ENCODE data around the gene C1orf159. TPM values are rescaled to one million over a fixed set of nuclear protein-coding genes. Genes with fewer than 3 reads are reported as not detected.

C1orf159 gene
- total RNA-seq, 2 experiments from 2014 or later, result 11.1 to 11.3 TPM

DNA sequence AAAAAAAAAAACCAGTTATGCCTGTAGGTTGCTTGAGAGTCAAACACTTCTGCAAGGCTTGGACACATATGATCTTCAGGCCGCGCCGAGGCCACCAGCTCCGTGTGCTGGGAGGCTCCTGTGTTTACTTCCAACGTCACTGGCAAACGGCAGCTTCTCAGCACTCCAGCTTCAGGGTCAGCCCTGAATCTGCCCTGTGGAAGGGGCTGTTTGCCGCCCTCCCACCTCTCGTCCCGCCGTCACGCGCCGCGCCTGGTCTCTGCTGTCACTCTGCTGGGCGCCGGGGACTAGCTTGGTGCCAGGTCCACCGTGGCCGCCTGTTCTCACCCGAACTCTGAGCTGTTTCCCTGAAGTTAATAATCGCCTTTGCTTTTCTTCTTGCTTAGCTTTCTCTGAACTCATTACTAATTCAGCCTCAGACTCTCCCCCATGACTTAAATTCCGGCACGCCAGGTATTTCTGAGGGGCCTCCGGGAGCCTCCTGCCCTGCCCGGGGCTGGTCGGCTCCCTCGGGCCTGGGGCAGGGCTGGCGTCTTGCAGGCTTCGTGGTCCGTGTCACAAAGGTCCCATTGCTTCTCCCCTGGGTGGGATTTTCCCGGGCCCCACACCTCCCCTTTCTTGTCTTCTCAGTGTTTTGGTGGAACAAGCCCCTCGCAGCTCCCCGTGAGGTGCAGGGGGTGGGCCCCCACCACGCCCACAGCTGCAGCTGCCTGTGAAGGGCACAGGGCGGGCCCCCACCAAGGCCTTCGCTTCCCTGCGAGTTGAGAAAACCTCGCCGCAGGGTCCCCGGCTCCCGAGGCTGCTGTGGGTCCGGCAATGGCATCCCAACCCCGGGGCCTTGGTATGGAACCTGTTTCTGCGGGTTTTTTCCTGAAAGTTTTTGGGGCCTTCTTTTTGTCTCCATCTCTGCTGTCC, 14.6 kb upstream of the C1orf159 start:
- H3K27ac ChIP-seq (ENCODE audit: low read depth in 1 of 2, low read length in 2 of 2), result no peak overlapping the region
- Mint-ChIP-seq H3K36me3 (ENCODE audit: low read depth) (no peaks in the 10 kb centered on the region), H3K9me3 (no peaks in the 10 kb centered on the region), H3K4me3 (no peak overlapping the region), H3K27ac (no peak overlapping the region), H3K4me1 (ENCODE audit: low read depth) (no peaks in the 10 kb centered on the region), H3K27me3 (no peaks in the 10 kb centered on the region)
- no peak overlapping the region for H3K4me3 ChIP-seq (ENCODE audit: low read length)
- intact Hi-C loops (cut with DNase I, micrococcal nuclease), result no loop called here
- ChIA-PET CTCF (no interaction called here), POLR2A (no interaction called here)
- H3K9me3 ChIP-seq (ENCODE audit: control insufficient read depth in 1 of 2, insufficient read depth in 1 of 2, low read length in 2 of 2), result peaks cover 0 to 5% of the 10 kb centered on the region in 2 experiments
- TF ChIP-seq, protein P1, sequence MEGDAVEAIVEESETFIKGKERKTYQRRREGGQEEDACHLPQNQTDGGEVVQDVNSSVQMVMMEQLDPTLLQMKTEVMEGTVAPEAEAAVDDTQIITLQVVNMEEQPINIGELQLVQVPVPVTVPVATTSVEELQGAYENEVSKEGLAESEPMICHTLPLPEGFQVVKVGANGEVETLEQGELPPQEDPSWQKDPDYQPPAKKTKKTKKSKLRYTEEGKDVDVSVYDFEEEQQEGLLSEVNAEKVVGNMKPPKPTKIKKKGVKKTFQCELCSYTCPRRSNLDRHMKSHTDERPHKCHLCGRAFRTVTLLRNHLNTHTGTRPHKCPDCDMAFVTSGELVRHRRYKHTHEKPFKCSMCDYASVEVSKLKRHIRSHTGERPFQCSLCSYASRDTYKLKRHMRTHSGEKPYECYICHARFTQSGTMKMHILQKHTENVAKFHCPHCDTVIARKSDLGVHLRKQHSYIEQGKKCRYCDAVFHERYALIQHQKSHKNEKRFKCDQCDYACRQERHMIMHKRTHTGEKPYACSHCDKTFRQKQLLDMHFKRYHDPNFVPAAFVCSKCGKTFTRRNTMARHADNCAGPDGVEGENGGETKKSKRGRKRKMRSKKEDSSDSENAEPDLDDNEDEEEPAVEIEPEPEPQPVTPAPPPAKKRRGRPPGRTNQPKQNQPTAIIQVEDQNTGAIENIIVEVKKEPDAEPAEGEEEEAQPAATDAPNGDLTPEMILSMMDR (IDR thresholded peaks at IDR 0.05), result no peak
- H3K4me1 ChIP-seq (ENCODE audit: insufficient read depth, low read length), result no peaks in the 10 kb centered on the region
- no peak for ATAC-seq (ENCODE audit: poor library complexity)
- H3K36me3 ChIP-seq (ENCODE audit: insufficient read depth, low read length), result no peaks in the 10 kb centered on the region
- H3K27me3 ChIP-seq (ENCODE audit: control insufficient read depth in 1 of 2, insufficient read depth in 2 of 2, low read length in 2 of 2), result no peaks in the 10 kb centered on the region
- no peak for DNase-seq

DNA sequence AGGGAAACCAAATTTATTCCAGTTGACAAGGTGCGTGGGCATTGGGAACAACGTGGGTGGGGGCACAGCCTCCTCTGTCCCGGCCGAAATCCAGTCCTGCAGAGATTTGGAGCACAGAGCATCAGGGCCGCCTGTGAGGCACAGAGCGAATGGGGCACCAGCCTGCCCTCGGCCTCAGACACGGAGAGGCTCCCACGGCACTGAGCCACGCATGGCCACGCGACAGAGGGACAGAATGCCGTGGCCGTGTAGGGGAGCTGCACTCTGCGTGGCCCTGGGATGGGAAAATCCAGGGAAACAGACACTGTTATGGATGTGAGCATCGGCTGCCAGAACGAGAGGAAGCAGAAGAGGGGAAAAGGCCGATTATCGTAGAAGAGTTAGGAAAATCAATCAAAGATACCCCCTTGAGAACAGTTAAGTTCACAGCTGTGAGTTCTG, 13.5 kb upstream of the C1orf159 start:
- CTCF ChIA-PET, result no interaction called here
- H3K27ac Mint-ChIP-seq, result no peak overlapping the region
- intact Hi-C loops (cut with DNase I, micrococcal nuclease), result no loop called here

DNA sequence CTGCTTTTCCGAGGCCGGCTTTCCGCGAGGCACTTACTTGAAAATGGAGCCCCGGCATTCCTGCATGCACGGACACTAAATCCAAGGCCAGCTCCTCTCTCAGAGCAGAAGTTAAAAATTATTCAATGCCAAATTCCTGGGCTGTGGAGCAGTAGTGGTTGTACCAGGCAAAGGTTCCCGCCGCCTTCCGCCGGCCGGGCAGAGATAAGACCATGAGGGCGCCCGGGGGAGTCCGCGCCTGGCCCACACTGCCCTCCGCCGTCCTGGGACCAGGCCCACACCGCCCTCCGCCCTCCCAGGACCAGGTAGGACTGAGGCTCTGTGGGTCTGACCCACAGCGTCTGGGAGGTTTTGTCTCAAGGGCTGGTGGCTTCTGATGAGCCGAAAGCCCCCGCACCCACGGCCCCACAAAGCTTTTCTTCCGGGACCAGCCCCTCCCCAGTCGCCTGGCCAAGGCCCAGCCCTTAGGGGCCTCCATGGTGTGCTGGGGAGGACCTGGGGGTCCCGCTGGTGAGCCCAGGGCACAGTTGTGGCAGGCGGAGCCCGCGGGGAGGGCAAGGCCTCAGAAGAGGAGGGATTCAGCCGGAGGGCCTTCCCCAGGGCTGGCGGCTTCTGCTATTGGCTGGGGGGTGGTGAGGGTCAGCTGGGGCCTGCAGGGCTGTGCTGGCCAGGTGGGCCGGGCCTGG, 12.7 kb upstream of the C1orf159 start:
- no peaks in the 10 kb centered on the region for H3K36me3 Mint-ChIP-seq (ENCODE audit: low read depth)
- H3K27me3 Mint-ChIP-seq, result no peaks in the 10 kb centered on the region
- ATAC-seq (ENCODE audit: poor library complexity) (no peak), DNase-seq (no peak)
- no peak overlapping the region for H3K27ac Mint-ChIP-seq
- no peak overlapping the region for H3K4me3 Mint-ChIP-seq
- ChIA-PET POLR2A (no interaction called here), CTCF (no interaction called here)
- Histone ChIP-seq H3K4me1 (ENCODE audit: insufficient read depth, low read length) (no peaks in the 10 kb centered on the region), H3K9me3 (ENCODE audit: control insufficient read depth in 1 of 2, insufficient read depth in 1 of 2, low read length in 2 of 2) (no peaks in the 10 kb centered on the region), H3K4me3 (ENCODE audit: low read length) (no peak overlapping the region), H3K27me3 (ENCODE audit: control insufficient read depth in 1 of 2, insufficient read depth in 2 of 2, low read length in 2 of 2) (no peaks in the 10 kb centered on the region), H3K36me3 (ENCODE audit: insufficient read depth, low read length) (no peaks in the 10 kb centered on the region), H3K27ac (ENCODE audit: low read depth in 1 of 2, low read length in 2 of 2) (no peak overlapping the region)
- H3K9me3 Mint-ChIP-seq, result no peaks in the 10 kb centered on the region
- H3K4me1 Mint-ChIP-seq (ENCODE audit: low read depth), result no peaks in the 10 kb centered on the region
- TF ChIP-seq, protein P1 (IDR thresholded peaks at IDR 0.05), result no peak
- intact Hi-C loops (cut with DNase I, micrococcal nuclease), result no loop called here

More for the DNA sequence above, 13.5 kb upstream of the C1orf159 start:
- DNase-seq (no peak), ATAC-seq (ENCODE audit: poor library complexity) (no peak)
- TF ChIP-seq, protein P1 (IDR thresholded peaks at IDR 0.05), result no peak
- Histone ChIP-seq H3K9me3 (ENCODE audit: control insufficient read depth in 1 of 2, insufficient read depth in 1 of 2, low read length in 2 of 2) (peaks cover 0 to 2% of the 10 kb centered on the region in 2 experiments), H3K4me3 (ENCODE audit: low read length) (no peak overlapping the region), H3K36me3 (ENCODE audit: insufficient read depth, low read length) (no peaks in the 10 kb centered on the region), H3K27me3 (ENCODE audit: control insufficient read depth in 1 of 2, insufficient read depth in 2 of 2, low read length in 2 of 2) (no peaks in the 10 kb centered on the region), H3K4me1 (ENCODE audit: insufficient read depth, low read length) (no peaks in the 10 kb centered on the region), H3K27ac (ENCODE audit: low read depth in 1 of 2, low read length in 2 of 2) (no peak overlapping the region)
- no peak overlapping the region for H3K4me3 Mint-ChIP-seq
- H3K27me3 Mint-ChIP-seq, result no peaks in the 10 kb centered on the region
- H3K4me1 Mint-ChIP-seq (ENCODE audit: low read depth), result no peaks in the 10 kb centered on the region
- POLR2A ChIA-PET, result no interaction called here
- H3K9me3 Mint-ChIP-seq, result no peaks in the 10 kb centered on the region
- H3K36me3 Mint-ChIP-seq (ENCODE audit: low read depth), result no peaks in the 10 kb centered on the region
